ENCODE results near the gene PNPLA7. TPM values are rescaled to one million over a fixed set of nuclear protein-coding genes. Genes with fewer than 3 reads are reported as not detected.

PNPLA7 gene
- total RNA-seq, 2 experiments from 2014 or later: 1.5 to 10.2 TPM

GRCh38 chr9:137464291-137464999 is 85.8 kb downstream of the PNPLA7 start:
- H3K9me2 ChIP-seq (ENCODE audit: insufficient read depth, low read length): no peaks in the 10 kb centered on the region
- H3K4me2 ChIP-seq (ENCODE audit: low read length): no peak overlapping the region
- H4K20me1 ChIP-seq (ENCODE audit: insufficient read depth, low read length): no peaks in the 10 kb centered on the region
- no peak overlapping the region for H2AFZ ChIP-seq (ENCODE audit: low read length)
- DNase-seq (ENCODE audit: low spot score): no peak
- H3K4me1 ChIP-seq (ENCODE audit: insufficient read depth, low read length, poor library complexity, severe bottlenecking): peaks cover 27% of the 10 kb centered on the region
- no peaks in the 10 kb centered on the region for H3K79me2 ChIP-seq (ENCODE audit: insufficient read depth, low read depth, low read length)
- ChIA-PET CTCF (ENCODE audit: unreplicated experiment) (no interaction called here), POLR2A (no interaction called here)
- H3K9me3 ChIP-seq (ENCODE audit: low read length): no peaks in the 10 kb centered on the region
- H3K27ac ChIP-seq (ENCODE audit: low read depth, low read length, poor library complexity, severe bottlenecking): no peak overlapping the region
- H3K4me3 ChIP-seq (ENCODE audit: low read depth, low read length, poor library complexity, severe bottlenecking): no peak overlapping the region
- no TSS peak for BruUV-seq (replicated peaks)
- H3K36me3 ChIP-seq (ENCODE audit: insufficient read depth, low read length): no peaks in the 10 kb centered on the region
- intact Hi-C loops (cut with micrococcal nuclease; ENCODE audit: unreplicated experiment): no loop called here
- TF ChIP-seq, protein P1, sequence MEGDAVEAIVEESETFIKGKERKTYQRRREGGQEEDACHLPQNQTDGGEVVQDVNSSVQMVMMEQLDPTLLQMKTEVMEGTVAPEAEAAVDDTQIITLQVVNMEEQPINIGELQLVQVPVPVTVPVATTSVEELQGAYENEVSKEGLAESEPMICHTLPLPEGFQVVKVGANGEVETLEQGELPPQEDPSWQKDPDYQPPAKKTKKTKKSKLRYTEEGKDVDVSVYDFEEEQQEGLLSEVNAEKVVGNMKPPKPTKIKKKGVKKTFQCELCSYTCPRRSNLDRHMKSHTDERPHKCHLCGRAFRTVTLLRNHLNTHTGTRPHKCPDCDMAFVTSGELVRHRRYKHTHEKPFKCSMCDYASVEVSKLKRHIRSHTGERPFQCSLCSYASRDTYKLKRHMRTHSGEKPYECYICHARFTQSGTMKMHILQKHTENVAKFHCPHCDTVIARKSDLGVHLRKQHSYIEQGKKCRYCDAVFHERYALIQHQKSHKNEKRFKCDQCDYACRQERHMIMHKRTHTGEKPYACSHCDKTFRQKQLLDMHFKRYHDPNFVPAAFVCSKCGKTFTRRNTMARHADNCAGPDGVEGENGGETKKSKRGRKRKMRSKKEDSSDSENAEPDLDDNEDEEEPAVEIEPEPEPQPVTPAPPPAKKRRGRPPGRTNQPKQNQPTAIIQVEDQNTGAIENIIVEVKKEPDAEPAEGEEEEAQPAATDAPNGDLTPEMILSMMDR (conservative IDR thresholded peaks at IDR 0.05; ENCODE audit: low read length): no peak
- TF ChIP-seq EZH2phosphoT487 (IDR thresholded peaks at IDR 0.05; ENCODE audit: borderline replicate concordance, low read depth, low read length): no peak

DNA sequence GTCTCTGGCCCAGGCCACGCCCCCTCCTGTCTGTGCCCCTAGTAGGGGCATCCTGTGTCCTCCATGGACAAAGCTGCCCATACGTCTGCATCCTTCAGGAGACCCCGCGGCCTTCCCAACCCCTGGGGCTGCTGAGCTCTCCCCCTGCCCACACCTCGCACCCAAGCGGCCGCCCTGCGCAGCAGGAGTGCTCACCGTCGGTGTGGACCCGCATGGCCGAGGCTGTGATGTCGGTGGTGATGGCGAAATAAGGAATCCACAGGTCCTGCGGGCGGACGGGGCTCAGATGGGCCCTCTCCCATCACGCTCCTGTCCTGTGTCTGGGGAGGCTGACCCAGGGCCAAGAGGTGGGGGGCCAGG is 86.3 kb downstream of the PNPLA7 start:
- Histone ChIP-seq H3K4me1 (ENCODE audit: insufficient read depth, low read length, poor library complexity, severe bottlenecking) (peaks cover 29% of the 10 kb centered on the region), H3K9me2 (ENCODE audit: insufficient read depth, low read length) (no peaks in the 10 kb centered on the region), H4K20me1 (ENCODE audit: insufficient read depth, low read length) (no peaks in the 10 kb centered on the region), H3K4me3 (ENCODE audit: low read depth, low read length, poor library complexity, severe bottlenecking) (no peak overlapping the region), H2AFZ (ENCODE audit: low read length) (no peak overlapping the region), H3K27ac (ENCODE audit: low read depth, low read length, poor library complexity, severe bottlenecking) (no peak overlapping the region), H3K9me3 (ENCODE audit: low read length) (no peaks in the 10 kb centered on the region), H3K36me3 (ENCODE audit: insufficient read depth, low read length) (no peaks in the 10 kb centered on the region), H3K79me2 (ENCODE audit: insufficient read depth, low read depth, low read length) (no peaks in the 10 kb centered on the region), H3K4me2 (ENCODE audit: low read length) (no peak overlapping the region)
- TF ChIP-seq, protein P1 (conservative IDR thresholded peaks at IDR 0.05; ENCODE audit: low read length): no peak
- no peak for TF ChIP-seq EZH2phosphoT487 (IDR thresholded peaks at IDR 0.05; ENCODE audit: borderline replicate concordance, low read depth, low read length)
- no peak for DNase-seq (ENCODE audit: low spot score)
- ChIA-PET CTCF (ENCODE audit: unreplicated experiment) (no interaction called here), POLR2A (interaction anchor here (1.2 kb wide), 1 partner anchor 42 kb away, joined by 3 read pairs; no protein-coding TSS in a partner anchor)
- no TSS peak for BruUV-seq (replicated peaks)
- intact Hi-C loops (cut with micrococcal nuclease; ENCODE audit: unreplicated experiment): no loop called here
